DMS 273 (cell line): ENCODE results near the gene DCP2.
"Not testable (repeated sequence)": the region's sequence is repeated elsewhere in the genome, so short reads cannot be mapped to it uniquely, and the experiment has no call there.

ENCODE experiments used
- DNase-seq: peaks from one replicate; lab custom pipeline; 2025; ENCODE audit not compliant: unreplicated experiment; lab: John Stamatoyannopoulos, UW

Gene DCP2

GRCh38 chr5:112976432-112977309 lies at the start of gene DCP2:
DCP2 (plus strand) TSS chr5:112976798; CDS start chr5:112976934, 136 bp downstream.
- DNase-seq = peak; percentile 100

DNA sequence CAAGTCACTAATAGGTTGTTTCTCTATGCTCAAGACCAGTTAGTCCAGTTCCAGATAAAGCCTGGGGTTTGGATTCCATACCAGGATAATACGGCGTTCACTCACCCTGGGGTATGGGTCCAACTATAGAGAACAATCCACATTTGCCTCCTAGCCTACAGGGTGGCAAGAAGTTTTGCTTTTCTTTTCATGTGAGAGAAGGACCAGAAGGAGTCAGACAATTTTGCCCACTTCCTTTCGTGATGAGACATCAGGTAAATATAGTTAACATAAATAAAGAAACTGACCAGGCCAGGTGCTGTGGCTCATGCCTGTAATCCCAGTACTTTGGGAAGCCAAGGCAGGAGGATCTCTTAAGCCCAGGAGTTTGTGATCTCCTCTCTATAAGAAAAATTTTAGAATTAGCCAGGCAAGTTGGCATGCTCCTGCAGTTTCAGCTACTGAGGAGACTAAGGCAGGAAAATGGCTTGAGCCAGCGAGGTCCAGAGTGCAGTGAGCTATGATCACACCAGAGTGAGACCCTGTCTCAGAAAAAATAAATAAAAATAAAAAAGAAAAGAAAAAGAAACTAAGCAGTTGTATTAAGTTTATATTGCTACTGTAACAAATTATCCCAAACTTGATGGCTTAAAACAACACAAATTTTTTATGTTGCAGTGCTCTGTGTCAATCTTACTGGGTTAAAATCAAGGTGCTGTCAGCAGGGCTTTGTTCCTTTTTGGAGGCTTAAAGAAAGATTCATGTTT lies 47.1 kb upstream of the DCP2 start:
- DNase-seq = no peak

DNA sequence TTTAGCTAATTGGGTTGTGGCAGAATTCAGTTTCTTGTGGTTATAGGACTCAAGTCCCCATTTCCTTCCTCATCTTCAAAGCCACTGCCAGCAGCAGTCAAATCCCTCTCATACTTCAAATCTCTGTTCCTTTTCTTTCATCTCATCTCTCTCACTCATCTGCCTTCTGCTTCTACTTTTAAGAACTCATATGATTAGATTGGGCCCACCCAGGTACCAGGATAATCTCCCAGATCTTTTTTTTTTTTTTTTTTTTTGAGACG lies 46.6 kb upstream of the DCP2 start:
- DNase-seq = no peak

DNA sequence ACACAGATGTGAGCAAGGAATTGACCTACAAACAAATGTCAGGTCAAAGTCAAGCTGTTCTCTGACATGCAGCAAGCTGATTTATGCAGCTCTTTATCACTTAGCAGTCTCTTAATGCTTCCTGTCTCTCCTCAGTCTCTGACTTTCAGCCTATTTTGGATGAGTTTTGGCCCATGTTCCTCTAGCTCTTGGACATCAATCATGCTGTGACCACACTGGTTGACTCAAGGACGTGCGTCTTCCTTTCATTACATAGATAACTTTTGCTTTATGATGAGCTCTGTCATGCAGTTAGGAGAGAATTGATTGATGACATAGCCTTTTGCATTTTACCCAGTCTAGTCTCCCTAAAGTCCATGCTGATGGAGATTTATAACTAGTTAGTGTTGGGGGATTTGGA lies 45.1 kb upstream of the DCP2 start:
- DNase-seq = no peak

GRCh38 chr5:112933105-112933504 lies 43.5 kb upstream of the DCP2 start:
- DNase-seq = no peak

DNA sequence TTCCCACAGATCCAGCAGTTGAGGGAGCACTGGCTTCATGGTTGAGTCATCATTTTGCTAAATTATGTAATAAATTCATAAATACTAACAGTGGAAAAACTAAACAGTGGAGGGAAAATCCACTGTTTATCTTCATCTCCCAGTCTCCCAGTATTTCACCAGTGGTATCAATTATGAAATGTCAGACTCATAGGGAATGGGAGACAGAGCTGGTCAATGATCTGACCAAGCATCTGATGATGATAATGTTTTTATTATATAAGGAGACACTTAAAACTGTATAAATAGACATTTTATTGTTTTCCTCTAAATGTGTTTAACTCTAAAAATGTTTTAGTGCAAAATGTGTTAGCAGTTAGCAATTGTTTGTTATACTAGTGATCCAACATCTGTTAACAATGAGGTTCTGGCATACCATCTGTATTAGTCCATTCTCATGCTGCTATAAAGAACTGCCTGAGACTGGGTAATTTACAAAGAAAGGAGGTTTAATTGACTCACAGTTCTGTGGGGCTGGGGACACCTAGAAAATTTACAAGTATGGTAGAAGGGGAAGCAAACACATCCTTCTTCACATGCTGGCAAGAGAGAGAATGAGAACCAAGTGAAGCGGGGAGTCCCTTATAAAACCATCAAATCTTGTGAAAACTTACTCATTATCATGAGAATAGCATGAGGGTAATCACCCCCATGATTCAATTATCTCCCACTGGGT lies 42.8 kb upstream of the DCP2 start:
- peak; percentile 31 for DNase-seq

DNA sequence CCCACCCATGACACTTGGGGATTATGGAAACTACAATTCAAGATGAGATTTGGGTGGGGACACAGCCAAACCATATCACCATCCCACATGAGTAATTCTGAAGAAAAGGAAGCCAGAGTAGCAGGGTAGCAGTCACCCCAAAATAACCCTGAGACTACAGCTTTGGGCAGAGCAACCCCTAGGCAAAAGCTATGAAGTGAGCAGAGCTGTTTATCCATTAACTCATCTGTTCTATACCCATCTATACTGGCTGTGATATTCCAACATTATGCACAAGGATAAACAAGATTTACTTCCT lies 42.3 kb upstream of the DCP2 start:
- DNase-seq = no peak

DNA sequence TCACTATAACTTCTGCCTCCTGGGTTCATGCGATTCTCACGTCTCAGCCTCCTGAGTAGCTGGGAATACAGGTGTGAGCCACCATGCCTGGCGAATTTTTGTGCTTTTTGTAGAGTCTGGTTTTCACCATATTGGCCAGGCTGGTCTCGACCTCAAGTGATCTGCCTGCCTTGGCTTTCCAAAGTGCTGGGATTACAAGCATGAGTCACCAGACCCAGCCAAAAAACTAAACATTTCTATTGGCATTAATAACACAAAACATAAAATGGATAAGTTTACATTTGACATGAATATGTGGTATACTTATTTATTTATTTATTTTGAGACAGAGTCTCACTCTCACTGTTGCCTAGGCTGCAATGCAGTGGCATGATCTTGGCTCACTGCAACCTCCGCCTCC lies 40.9 kb upstream of the DCP2 start:
- no peak for DNase-seq

DNA sequence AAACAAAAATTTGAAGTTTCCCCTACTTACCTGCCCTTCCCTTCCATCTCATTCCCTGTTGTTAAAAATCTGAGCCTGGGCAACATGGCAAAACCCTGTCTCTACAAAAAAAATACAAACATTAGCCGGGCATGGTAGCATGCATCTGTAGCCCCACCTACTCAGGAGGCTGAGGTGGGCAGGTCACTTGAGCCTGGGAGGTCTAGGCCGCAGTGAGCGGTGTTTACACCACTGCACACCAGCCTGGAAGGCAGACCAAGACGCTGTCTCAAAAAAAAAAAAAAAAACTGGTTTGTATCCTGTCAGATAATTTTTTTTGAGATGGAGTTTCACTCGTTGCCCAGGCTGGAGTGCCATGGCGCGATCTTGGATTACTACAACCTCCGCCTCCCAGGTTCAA lies 38.3 kb upstream of the DCP2 start:
- no peak for DNase-seq

DNA sequence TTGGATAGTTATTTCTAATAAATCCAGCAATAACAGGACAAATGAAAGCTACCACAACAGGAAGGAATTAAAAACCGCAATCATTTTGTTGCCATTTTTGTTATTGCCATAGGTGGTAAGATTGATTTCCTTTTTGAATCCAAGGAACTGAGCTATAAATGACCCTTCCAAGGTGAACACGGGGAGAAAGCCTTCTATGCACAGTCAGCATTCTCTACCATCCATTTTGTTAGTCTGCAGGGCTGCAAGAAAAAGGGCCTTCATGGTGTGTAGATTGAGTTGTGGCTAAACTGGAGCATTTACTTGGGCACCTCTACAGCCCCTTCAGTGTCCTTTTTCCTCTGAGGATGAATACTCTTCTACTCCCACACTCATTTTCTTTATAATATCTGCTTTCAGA lies 35.9 kb upstream of the DCP2 start:
- no peak for DNase-seq

DNA sequence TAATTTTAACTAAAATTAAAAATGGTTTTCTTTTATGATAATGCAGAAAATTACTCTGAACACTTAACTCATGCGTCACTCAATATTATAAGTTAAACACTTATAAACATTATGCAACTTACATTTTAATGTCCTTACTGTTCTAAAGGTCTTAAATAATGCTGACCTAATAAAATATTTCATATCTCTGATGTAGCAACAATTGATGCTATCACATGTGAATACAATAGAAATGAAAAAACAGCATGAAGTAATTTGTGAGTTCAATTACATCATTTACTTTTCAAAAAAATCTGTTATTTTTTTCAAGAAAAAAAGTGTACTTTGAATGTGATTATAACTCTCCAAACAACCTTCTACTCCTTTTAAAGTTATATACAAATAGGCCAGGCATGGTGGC lies 28.1 kb upstream of the DCP2 start:
- DNase-seq = no peak

DNA sequence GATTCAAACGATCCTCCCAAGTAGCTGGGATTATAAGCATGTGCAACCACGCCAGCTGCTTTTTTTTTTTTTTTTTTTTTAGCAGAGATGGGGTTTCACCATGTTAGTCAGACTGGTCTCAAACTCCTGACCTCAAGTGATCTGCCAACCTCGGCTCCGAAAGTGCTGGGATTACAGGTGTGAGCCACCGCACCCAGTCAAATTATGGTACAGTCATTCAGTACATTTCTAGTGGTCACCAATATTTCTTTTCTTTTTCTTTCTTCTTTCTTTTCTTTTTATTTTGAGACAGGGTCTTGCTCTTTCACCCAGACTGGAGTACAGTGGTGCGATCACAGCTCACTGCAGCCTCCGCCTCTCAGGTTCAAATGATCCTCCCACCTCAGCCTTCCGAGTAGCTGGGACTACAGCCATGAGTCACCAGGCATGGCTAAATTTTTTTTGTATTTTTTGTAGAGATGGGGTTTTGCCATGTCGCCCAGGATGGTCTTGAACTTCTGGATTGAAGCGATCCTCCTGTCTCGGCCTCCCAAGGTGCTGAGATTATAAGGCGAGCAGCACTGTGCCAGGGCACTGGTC lies 25.4 kb upstream of the DCP2 start:
- DNase-seq = no peak

DNA sequence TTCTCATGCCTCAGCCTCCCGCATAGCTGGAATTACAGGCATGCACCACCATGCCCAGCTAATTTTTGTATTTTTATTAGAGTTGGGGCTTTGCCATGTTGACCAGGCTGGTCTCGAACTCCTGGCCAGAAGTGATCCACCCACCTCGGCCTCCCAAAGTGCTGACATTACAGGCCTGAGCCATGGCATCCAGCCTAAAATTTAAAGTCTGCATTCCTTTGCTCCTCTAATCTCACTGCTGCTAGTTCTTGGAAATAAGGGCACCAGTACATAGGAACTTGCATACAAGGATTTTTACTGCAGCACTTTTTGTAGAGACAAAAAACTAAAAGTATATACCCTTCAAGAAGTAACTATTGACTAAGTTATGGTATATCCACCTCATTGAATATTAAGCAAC lies 20.0 kb upstream of the DCP2 start:
- DNase-seq = no peak

- peak; percentile 55 for DNase-seq
Measured at GRCh38 chr5:112957036-112957808, 19.4 kb upstream of the DCP2 start.

GRCh38 chr5:112958093-112959088 lies 18.2 kb upstream of the DCP2 start:
- peak; percentile 96 for DNase-seq

GRCh38 chr5:112959872-112960271 lies 16.7 kb upstream of the DCP2 start:
- peak; percentile 93 for DNase-seq

DNA sequence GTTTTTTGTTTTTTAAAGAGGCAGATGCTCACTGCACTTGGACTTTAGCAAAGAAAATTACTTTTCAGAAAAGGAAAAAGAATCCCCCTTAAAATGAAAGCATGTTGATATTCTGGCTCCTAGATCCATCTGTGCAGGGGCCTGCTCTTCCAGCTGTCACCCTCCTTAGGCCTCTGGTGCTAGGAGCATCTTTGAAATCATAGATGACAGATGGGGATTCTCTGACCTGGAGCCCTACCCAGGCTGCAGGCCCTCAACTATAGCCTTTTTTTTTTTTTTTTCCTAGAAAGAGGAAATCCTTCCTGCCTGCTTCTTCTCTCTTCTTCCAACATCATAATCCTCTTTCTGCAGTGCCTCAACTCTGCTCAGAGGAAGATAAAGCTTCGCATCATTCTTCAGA lies 16.3 kb upstream of the DCP2 start:
- peak; percentile 95 for DNase-seq

DNA sequence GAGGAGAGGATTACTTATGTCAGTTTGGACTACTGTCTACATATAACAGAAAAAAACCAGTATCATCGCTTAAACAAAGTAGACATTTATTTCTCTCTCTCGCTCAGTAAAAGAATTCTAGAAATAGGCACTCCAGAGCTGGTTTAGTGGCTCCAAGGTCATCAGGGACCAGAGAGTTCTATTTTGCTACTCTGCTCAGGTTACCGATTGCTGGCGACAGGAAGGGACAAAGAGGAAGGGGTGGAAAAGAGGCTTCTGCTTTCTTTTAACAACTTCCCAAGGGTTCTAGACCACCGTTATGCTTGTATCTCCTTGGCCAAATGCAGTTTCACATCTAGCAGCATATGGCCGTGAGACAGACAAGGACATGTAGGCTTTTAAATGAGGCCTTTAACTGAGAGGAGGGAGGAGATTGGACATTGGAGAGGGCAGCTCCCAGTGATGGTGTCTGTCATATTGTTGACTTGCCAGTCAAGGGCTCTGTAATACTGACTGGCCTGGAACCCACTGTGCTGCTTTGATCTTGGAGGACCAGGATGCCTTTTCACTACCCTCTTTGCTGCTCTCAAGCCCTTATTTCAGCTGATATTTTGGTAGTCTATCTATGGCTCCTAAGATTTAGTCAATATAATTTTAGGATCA lies 15.6 kb upstream of the DCP2 start:
- DNase-seq = peak; percentile 55

GRCh38 chr5:112963374-112963733 lies 13.2 kb upstream of the DCP2 start:
- not testable (repeated sequence) for DNase-seq
